ENCODE results near the gene RABGAP1L.

RABGAP1L gene

GRCh38 chr1:174768949-174769348 is 609.6 kb downstream of the RABGAP1L start:
- TF ChIP-seq, protein P1, sequence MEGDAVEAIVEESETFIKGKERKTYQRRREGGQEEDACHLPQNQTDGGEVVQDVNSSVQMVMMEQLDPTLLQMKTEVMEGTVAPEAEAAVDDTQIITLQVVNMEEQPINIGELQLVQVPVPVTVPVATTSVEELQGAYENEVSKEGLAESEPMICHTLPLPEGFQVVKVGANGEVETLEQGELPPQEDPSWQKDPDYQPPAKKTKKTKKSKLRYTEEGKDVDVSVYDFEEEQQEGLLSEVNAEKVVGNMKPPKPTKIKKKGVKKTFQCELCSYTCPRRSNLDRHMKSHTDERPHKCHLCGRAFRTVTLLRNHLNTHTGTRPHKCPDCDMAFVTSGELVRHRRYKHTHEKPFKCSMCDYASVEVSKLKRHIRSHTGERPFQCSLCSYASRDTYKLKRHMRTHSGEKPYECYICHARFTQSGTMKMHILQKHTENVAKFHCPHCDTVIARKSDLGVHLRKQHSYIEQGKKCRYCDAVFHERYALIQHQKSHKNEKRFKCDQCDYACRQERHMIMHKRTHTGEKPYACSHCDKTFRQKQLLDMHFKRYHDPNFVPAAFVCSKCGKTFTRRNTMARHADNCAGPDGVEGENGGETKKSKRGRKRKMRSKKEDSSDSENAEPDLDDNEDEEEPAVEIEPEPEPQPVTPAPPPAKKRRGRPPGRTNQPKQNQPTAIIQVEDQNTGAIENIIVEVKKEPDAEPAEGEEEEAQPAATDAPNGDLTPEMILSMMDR (IDR thresholded peaks at IDR 0.05): no peak
- Mint-ChIP-seq H3K27me3 (ENCODE audit: low read depth, poor library complexity) (no peaks in the 10 kb centered on the region), H3K27ac (no peak overlapping the region)

GRCh38 chr1:174769961-174770549 is 610.7 kb downstream of the RABGAP1L start:
- TF ChIP-seq, protein P1 (IDR thresholded peaks at IDR 0.05): peak; percentile 83
- H3K9me3 Mint-ChIP-seq: no peaks in the 10 kb centered on the region
- no peaks in the 10 kb centered on the region for H3K36me3 Mint-ChIP-seq (ENCODE audit: low read depth)
- no peak overlapping the region for H3K27ac Mint-ChIP-seq
- H3K27me3 Mint-ChIP-seq (ENCODE audit: low read depth, poor library complexity): no peaks in the 10 kb centered on the region
- DNase-seq: no peak
- H3K4me3 Mint-ChIP-seq: no peak overlapping the region
- no peaks in the 10 kb centered on the region for H3K4me1 Mint-ChIP-seq

More at GRCh38 chr1:174768949-174769348, 609.6 kb downstream of the RABGAP1L start:
- Mint-ChIP-seq H3K9me3 (no peaks in the 10 kb centered on the region), H3K4me1 (no peaks in the 10 kb centered on the region), H3K4me3 (no peak overlapping the region), H3K36me3 (ENCODE audit: low read depth) (no peaks in the 10 kb centered on the region)
- no peak for DNase-seq

DNA sequence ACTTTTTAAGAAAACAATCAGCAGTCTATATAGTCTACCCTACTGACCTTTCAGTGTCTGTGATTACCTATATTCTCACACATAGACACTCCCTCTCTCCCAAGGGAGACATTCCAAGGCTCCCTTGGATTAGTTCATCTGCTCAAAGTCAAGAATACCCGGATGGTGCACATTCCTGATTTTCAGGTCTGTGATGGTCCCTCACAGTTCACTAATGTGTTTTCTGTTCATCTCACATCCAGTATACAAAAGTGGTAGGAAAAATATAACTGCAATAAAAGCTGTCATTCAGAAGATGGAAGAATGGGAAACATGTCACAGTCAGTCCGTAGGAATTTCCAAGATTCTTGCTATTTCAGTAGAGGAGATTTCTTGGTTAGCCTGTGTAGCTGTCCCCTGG is 616.3 kb downstream of the RABGAP1L start:
- TF ChIP-seq, protein P1 (IDR thresholded peaks at IDR 0.05): no peak
- Mint-ChIP-seq H3K27me3 (ENCODE audit: low read depth, poor library complexity) (no peaks in the 10 kb centered on the region), H3K27ac (no peak overlapping the region), H3K4me1 (no peaks in the 10 kb centered on the region), H3K9me3 (peaks cover 14% of the 10 kb centered on the region), H3K36me3 (ENCODE audit: low read depth) (peaks cover 6% of the 10 kb centered on the region), H3K4me3 (no peak overlapping the region)
- no peak for DNase-seq

GRCh38 chr1:174777262-174777661 is 617.9 kb downstream of the RABGAP1L start:
- DNase-seq: no peak
- Mint-ChIP-seq H3K27me3 (ENCODE audit: low read depth, poor library complexity) (no peaks in the 10 kb centered on the region), H3K27ac (no peak overlapping the region), H3K9me3 (peaks cover 24% of the 10 kb centered on the region), H3K4me1 (no peaks in the 10 kb centered on the region), H3K4me3 (no peak overlapping the region), H3K36me3 (ENCODE audit: low read depth) (peaks cover 6% of the 10 kb centered on the region)
- TF ChIP-seq, protein P1 (IDR thresholded peaks at IDR 0.05): no peak

DNA sequence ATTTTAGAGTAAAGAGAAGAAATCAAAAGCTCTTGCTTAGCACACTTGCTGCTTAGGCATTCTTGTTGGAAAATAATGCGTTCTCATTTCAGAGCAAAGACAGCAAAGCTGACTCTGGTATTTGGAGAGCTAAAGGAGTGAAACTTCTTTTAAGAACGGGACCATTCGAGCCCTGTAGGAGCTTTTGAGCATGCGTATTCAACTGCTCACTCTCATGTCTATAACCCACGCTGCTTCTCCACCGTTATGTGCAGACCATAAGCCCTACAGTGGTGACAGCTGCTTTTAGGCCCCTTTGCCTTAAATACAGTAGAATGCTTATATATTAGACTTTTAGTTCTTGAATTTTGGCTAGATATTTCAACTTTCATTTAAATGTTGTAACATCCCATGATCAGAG is 626.2 kb downstream of the RABGAP1L start:
- no peak overlapping the region for H3K27ac Mint-ChIP-seq
- no peak overlapping the region for H3K4me3 Mint-ChIP-seq
- H3K9me3 Mint-ChIP-seq: peaks cover 19% of the 10 kb centered on the region
- TF ChIP-seq, protein P1 (IDR thresholded peaks at IDR 0.05): no peak
- peaks cover 2% of the 10 kb centered on the region for H3K27me3 Mint-ChIP-seq (ENCODE audit: low read depth, poor library complexity)
- H3K36me3 Mint-ChIP-seq (ENCODE audit: low read depth): no peaks in the 10 kb centered on the region
- DNase-seq: no peak
- H3K4me1 Mint-ChIP-seq: no peaks in the 10 kb centered on the region

DNA sequence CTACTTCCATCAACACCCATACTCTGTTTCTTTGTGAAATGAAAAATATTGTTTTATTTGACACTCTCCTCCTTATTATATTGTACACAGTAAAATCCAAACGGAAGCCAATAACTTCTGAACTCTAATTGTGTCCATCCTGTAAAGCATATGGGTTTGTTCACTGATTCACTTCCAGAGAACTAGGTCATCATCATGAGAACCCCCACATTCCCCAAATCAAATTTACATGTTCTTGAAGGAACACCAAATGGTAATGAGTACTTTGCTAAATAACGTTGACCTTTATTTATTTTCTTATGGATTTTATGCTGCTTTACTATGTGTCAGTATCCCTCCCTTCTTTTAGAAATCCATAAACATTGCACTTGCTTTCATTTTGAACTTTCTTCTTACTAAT is 627.0 kb downstream of the RABGAP1L start:
- Mint-ChIP-seq H3K9me3 (peaks cover 16% of the 10 kb centered on the region), H3K27me3 (ENCODE audit: low read depth, poor library complexity) (peaks cover 2% of the 10 kb centered on the region), H3K27ac (no peak overlapping the region), H3K4me3 (no peak overlapping the region), H3K36me3 (ENCODE audit: low read depth) (no peaks in the 10 kb centered on the region), H3K4me1 (no peaks in the 10 kb centered on the region)
- TF ChIP-seq, protein P1 (IDR thresholded peaks at IDR 0.05): no peak
- DNase-seq: no peak
